HFF-Myc (cell line): ENCODE measurements around the gene IL20.

ENCODE experiments used
- DNase-seq: peaks from one replicate; pipeline ENCODE4 v3.0.0-alpha.2; 2011; ENCODE audit warnings: low read depth; ENCODE audit errors: extremely low read depth
- H3K4me3 ChIP-seq: replicated peaks from 2 replicates; pipeline ENCODE4 v1.5.1; 2011; ENCODE audit warnings: low read depth, mild to moderate bottlenecking, control low read depth, low read length
- CTCF ChIP-seq: IDR thresholded peaks from 2 replicates; pipeline ENCODE4 v1.5.1; 2012; ENCODE audit warnings: mild to moderate bottlenecking, low read depth, low read length, control low read depth; ENCODE audit errors: missing control alignments

IL20 gene

GRCh38 chr1:206872139-206872538, 6.7 kb downstream of the IL20 start:
- DNase-seq, result no peak
- no peak overlapping the region for H3K4me3 ChIP-seq
- no peak for TF ChIP-seq CTCF

- no peak for TF ChIP-seq CTCF
- no peak overlapping the region for H3K4me3 ChIP-seq
- no peak for DNase-seq
Measured at GRCh38 chr1:206873603-206874188, 8.3 kb downstream of the IL20 start.

GRCh38 chr1:206875752-206876377, 10.4 kb downstream of the IL20 start:
- H3K4me3 ChIP-seq, result no peak overlapping the region
- DNase-seq, result no peak
- TF ChIP-seq CTCF, result no peak

GRCh38 chr1:206878456-206878855, 13.0 kb downstream of the IL20 start:
- no peak for TF ChIP-seq CTCF
- no peak for DNase-seq
- H3K4me3 ChIP-seq, result no peak overlapping the region

- no peak for DNase-seq
- H3K4me3 ChIP-seq, result no peak overlapping the region
- TF ChIP-seq CTCF, result no peak
Measured at GRCh38 chr1:206880314-206880713, 14.9 kb downstream of the IL20 start.

GRCh38 chr1:206882555-206882954, 17.1 kb downstream of the IL20 start:
- DNase-seq, result no peak
- no peak overlapping the region for H3K4me3 ChIP-seq
- TF ChIP-seq CTCF, result no peak

GRCh38 chr1:206883160-206883559, 17.7 kb downstream of the IL20 start:
- no peak for DNase-seq
- H3K4me3 ChIP-seq, result no peak overlapping the region
- TF ChIP-seq CTCF, result no peak
